Naive thymus-derived CD8-positive, alpha-beta T cell (primary cell): Measurements from ENCODE around the gene IGSF22. TPM values are rescaled to one million over a fixed set of nuclear protein-coding genes. Genes with fewer than 3 reads are reported as not detected.
A peak's percentile ranks its signal among the peaks of the same experiment; 100 is the strongest.
"Not testable (repeated sequence)": the region's sequence is repeated elsewhere in the genome, so short reads cannot be mapped to it uniquely, and the experiment has no call there.

Experiments used
- ATAC-seq, 2 donors: fragments of 150-1000 bp; cut with Tn5 transposase in 1 of 2; sonication (Bioruptor Pico), chemical (Tn5 transposase) in 1 of 2; 1 replicate in 1 of 2; 2 replicates in 1 of 2; pipeline ENCODE4 v1.10.0; 2021; ENCODE audit warnings: mild to moderate bottlenecking in 2 of 2, moderate library complexity in 2 of 2
- POLR2A ChIA-PET: fragments of 350-600 bp; sonication (Branson Sonifier 250); formaldehyde crosslinking; loops from one replicate; lab custom pipeline; 2021; ENCODE audit warnings: antibody characterized with exemption; lab: Charles Lee
- DNase-seq, 10 donors: peaks; one replicate each; pipeline versions ENCODE4 v3.0.0 to v3.0.0-alpha.2; 2020 to 2022
- H3K27ac Mint-ChIP-seq, 10 donors: one replicate each; pipeline ENCODE4 v1.8.0; 2020 to 2022; ENCODE audit warnings: mild to moderate bottlenecking in 10 of 10, mixed read lengths in 10 of 10, moderate library complexity in 4 of 10, inconsistent platforms in 1 of 10
- H3K27me3 Mint-ChIP-seq, 5 donors: one replicate each; pipeline ENCODE4 v1.8.0; 2021 to 2022; ENCODE audit warnings: mixed read lengths in 5 of 5
- H3K36me3 Mint-ChIP-seq, 3 donors: one replicate each; pipeline ENCODE4 v1.8.0; 2020 to 2022; ENCODE audit warnings: mixed read lengths in 3 of 3, mild to moderate bottlenecking in 2 of 3, inconsistent platforms in 1 of 3
- H3K4me1 Mint-ChIP-seq, 4 donors: one replicate each; pipeline ENCODE4 v1.8.0; 2021 to 2022; ENCODE audit warnings: mixed read lengths in 4 of 4
- H3K4me3 Mint-ChIP-seq, 10 donors: one replicate each; pipeline ENCODE4 v1.8.0; 2020 to 2022; ENCODE audit warnings: mild to moderate bottlenecking in 10 of 10, mixed read lengths in 10 of 10, moderate library complexity in 6 of 10, inconsistent platforms in 1 of 10
- H3K9me3 Mint-ChIP-seq, 9 donors: one replicate each; pipeline ENCODE4 v1.8.0; 2020 to 2022; ENCODE audit warnings: mixed read lengths in 9 of 9, mild to moderate bottlenecking in 3 of 9, inconsistent platforms in 1 of 9, moderate library complexity in 1 of 9
- polyA plus RNA-seq, 3 donors: library from polyadenylated mRNA; unstranded; fragments of 300-500 nt; fragmentation: Illumina TruSeq; gene quantifications; one replicate each; pipeline ENCODE4 v1.2.3, GENCODE V29; 2021
- total RNA-seq, 8 experiments: library from RNA in 2 of 8; stranded (reverse) in 2 of 8; gene quantifications; one replicate each; pipeline ENCODE4 v1.2.3 and lab custom pipeline; 2021 to 2026

Gene IGSF22
- total and polyA plus RNA-seq, 5 experiments from 2014 or later = 2.3 to 5.4 (median 4.6) TPM

GRCh38 chr11:18697576-18697975 lies 28.4 kb downstream of the IGSF22 start:
- no peak for DNase-seq
- H3K27ac Mint-ChIP-seq = peak overlapping the region in 8 of 10 donors; percentile 5 to 93 (median 80)
- no peaks in the 10 kb centered on the region for H3K9me3 Mint-ChIP-seq
- ATAC-seq = no peak
- POLR2A ChIA-PET = interaction anchor here (1.8 to 2.4 kb wide), 3 partner anchors 24 to 63 kb away, joined by 9 to 14 read pairs (median 10); partner anchors contain the start of gene SPTY2D1
- no peaks in the 10 kb centered on the region for H3K36me3 Mint-ChIP-seq
- peaks cover 13 to 24% (median 21%) of the 10 kb centered on the region in 4 donors for H3K4me1 Mint-ChIP-seq
- peak overlapping the region in 6 of 10 donors; percentile 3 to 88 (median 40) for H3K4me3 Mint-ChIP-seq
- no peaks in the 10 kb centered on the region for H3K27me3 Mint-ChIP-seq

DNA sequence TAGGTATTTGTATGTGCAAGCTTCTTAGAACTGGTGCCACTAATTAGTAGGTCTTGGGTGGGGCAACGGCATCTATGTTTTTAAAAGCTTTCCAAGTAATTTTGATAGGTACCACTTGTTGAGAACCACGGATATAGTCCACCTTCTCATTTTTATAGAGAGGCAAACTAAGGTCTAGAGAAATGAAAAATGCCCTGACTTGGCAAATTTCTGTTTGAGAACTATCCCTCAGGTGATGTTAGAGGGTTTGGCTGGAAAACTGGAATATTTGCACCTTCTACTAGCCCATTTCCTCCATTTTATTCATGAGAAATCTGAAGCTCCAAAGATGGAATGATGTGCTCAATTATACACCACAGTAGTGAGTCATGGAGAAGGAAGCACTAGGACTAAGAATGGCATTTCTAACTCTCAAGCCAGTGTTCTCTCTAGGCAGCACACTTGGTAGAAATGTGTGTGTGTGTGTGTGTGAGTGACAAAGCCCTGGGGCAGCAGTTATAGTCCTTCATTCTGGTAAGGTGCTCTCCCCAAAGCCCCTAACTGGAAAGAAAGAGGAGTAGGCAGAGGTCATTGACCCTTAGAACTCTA lies 29.3 kb downstream of the IGSF22 start:
- Mint-ChIP-seq H3K27me3 (no peaks in the 10 kb centered on the region), H3K36me3 (no peaks in the 10 kb centered on the region), H3K27ac (peak overlapping the region in 6 of 10 donors; percentile 37 to 85 (median 68)), H3K4me3 (peak overlapping the region in 4 of 10 donors; percentile 29 to 62 (median 48)), H3K9me3 (no peaks in the 10 kb centered on the region), H3K4me1 (peaks cover 13 to 24% (median 21%) of the 10 kb centered on the region in 4 donors)
- DNase-seq = no peak
- POLR2A ChIA-PET = interaction anchor here (0.7 to 2.4 kb wide), 4 partner anchors 25 to 63 kb away, joined by 3 to 14 read pairs (median 4); partner anchors contain the start of gene SPTY2D1
- ATAC-seq = no peak

DNA sequence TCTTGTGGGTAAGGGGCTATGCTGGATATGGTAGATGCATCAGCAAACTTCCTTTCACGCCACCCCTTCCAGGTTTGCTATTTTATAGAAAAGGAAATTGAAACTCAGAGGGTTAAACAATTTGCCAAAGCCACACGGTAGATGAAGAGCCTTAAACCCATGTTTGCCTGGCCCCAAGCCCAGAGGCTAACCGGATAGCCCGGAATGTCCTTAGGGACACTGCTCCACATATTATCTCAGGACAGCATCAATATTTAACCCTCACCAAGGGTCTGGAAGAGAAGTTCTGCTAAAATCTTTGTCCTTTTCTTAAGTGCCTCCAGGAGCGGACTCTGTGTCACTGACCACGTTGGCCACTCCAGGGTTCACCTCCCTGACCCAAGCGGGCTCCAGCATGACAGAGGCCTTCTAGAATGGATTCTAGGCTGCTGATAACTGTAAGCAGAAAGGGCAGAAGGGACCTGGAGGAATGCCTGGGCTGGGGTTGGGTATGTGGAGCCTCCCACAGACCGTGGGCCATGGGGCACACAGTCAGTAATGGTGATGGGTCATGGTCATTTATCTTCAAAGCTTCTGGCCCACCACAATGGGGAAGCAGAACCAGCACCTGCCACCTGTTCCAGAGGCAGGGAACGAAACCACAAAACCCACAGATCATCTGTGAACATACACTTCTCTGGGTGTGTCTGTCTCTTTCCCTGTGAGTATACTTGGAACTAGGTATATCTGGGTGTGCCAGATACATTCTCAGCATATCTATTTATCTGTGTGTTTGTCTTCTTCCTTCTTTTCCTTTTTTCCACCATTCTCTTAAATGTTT lies 32.8 kb downstream of the IGSF22 start:
- peak overlapping the region in 1 of 10 donors; percentile 69 for H3K27ac Mint-ChIP-seq
- POLR2A ChIA-PET = no interaction called here
- DNase-seq (no peak), ATAC-seq (no peak)
- H3K4me3 Mint-ChIP-seq = no peak overlapping the region
- no peaks in the 10 kb centered on the region for H3K27me3 Mint-ChIP-seq
- peaks cover 4 to 6% (median 5%) of the 10 kb centered on the region in 4 donors for H3K4me1 Mint-ChIP-seq
- no peaks in the 10 kb centered on the region for H3K36me3 Mint-ChIP-seq
- no peaks in the 10 kb centered on the region for H3K9me3 Mint-ChIP-seq

DNA sequence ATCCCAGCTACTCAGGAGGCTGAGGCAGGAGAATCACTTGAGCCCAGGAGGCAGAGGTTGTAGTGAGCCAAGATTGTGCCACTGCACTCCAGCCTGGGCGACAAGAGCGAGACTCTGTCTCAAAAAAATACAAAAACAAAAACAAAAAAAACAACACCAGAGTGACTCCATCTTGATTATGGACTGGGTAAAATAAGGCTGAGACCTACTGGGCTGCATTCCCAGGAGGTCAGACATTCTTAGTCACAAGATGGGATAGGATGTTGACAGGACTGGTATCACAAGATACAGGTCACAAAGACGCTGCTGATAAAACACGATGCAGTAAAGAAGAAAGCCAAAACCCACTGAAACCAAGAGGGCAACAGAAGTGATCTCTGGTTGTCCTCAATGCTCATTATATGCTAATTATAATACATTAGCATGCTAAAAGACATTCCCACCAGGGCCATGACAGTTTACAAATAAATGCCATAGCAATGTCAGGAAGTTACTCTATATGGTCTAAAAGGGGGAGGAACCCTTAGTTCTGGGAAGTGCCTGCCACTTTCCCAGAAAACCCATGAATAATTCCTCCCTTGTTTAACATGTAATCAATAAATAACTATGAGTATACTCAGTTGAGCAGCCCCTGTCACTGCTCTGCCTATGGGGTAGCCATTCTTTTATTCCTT lies 34.4 kb downstream of the IGSF22 start:
- H3K9me3 Mint-ChIP-seq, H3K36me3 Mint-ChIP-seq, H3K4me3 Mint-ChIP-seq, DNase-seq, POLR2A ChIA-PET, H3K4me1 Mint-ChIP-seq, ATAC-seq, H3K27me3 Mint-ChIP-seq: not testable (repeated sequence)
- peak overlapping the region in 1 of 10 donors; percentile 15 for H3K27ac Mint-ChIP-seq

DNA sequence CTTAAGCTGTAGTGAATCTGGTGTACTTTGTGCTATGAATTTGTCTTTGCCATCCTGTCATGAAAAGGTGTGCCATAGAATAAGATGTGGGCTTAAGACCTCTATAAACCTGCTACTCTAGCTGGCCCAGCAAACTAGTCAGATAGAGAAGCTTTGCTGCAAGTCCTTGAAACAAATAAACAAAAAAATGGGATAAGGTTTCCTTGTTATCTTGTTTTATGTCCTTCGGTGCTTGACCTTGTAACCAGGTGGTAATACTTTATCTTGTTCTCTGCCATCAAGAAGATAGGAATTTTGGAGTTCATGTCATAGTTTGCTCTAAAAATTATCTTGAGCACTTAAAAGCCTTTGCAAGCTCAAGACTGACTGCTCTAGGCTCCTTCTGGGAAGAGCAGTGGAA lies 41.7 kb downstream of the IGSF22 start:
- no peaks in the 10 kb centered on the region for H3K36me3 Mint-ChIP-seq
- POLR2A ChIA-PET = no interaction called here
- no peaks in the 10 kb centered on the region for H3K27me3 Mint-ChIP-seq

GRCh38 chr11:18682466-18682865 lies 43.5 kb downstream of the IGSF22 start:
- ATAC-seq = no peak
- Mint-ChIP-seq H3K27me3 (no peaks in the 10 kb centered on the region), H3K27ac (no peak overlapping the region), H3K9me3 (no peaks in the 10 kb centered on the region), H3K36me3 (no peaks in the 10 kb centered on the region), H3K4me3 (no peak overlapping the region), H3K4me1 (peaks cover 4 to 11% (median 11%) of the 10 kb centered on the region in 4 donors)
- POLR2A ChIA-PET = interaction anchor here (0.5 kb wide), 1 partner anchor 8 kb away, joined by 3 read pairs; no protein-coding TSS in a partner anchor
- no peak for DNase-seq

More for the DNA sequence above, 41.7 kb downstream of the IGSF22 start:
- peaks cover 3 to 6% (median 5%) of the 10 kb centered on the region in 4 donors for H3K4me1 Mint-ChIP-seq
- no peaks in the 10 kb centered on the region for H3K9me3 Mint-ChIP-seq
- H3K27ac Mint-ChIP-seq = no peak overlapping the region
- ATAC-seq (no peak), DNase-seq (no peak)
- H3K4me3 Mint-ChIP-seq = no peak overlapping the region

DNA sequence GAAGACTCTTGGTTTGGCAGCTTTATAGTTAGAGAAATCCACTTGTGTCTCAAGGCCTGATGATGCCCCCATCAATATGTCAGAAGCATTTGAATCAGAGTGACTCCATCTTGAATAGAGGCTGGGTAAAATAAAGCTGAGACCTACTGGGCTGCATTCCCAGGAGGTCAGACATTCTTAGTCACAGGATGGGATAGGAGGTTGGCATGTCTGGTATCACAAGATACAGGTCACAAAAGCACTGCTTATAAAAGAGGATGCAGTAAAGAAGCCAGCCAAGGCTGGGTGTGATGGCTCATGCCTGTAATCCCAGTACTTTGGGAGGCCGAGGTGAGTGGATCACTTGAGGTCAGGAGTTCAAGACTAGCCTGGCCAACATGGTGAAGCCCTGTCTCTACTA lies 44.0 kb downstream of the IGSF22 start:
- H3K27me3 Mint-ChIP-seq, H3K9me3 Mint-ChIP-seq, H3K36me3 Mint-ChIP-seq, H3K4me3 Mint-ChIP-seq, DNase-seq, ATAC-seq, H3K27ac Mint-ChIP-seq, POLR2A ChIA-PET: not testable (repeated sequence)
- peaks cover 4 to 12% (median 11%) of the 10 kb centered on the region in 4 donors for H3K4me1 Mint-ChIP-seq

- no peak for ATAC-seq
- H3K9me3 Mint-ChIP-seq = no peaks in the 10 kb centered on the region
- H3K36me3 Mint-ChIP-seq = no peaks in the 10 kb centered on the region
- H3K27me3 Mint-ChIP-seq = no peaks in the 10 kb centered on the region
- H3K27ac Mint-ChIP-seq = peak overlapping the region in 4 of 10 donors; percentile 3 to 81 (median 40)
- POLR2A ChIA-PET = interaction anchor here (0.7 to 0.9 kb wide), 3 partner anchors 21 to 955 kb away, joined by 3 to 5 read pairs (median 4); partner anchors contain the start of gene TMEM86A
- peak overlapping the region in 2 of 10 donors; percentile 7 to 20 for H3K4me3 Mint-ChIP-seq
- DNase-seq = no peak
- H3K4me1 Mint-ChIP-seq = peaks cover 8 to 33% (median 23%) of the 10 kb centered on the region in 4 donors
Measured at GRCh38 chr11:18677560-18677959, 48.4 kb downstream of the IGSF22 start.

GRCh38 chr11:18676803-18677202 lies 49.2 kb downstream of the IGSF22 start:
- Mint-ChIP-seq H3K9me3 (no peaks in the 10 kb centered on the region), H3K4me3 (no peak overlapping the region), H3K36me3 (no peaks in the 10 kb centered on the region), H3K4me1 (peaks cover 10 to 36% (median 30%) of the 10 kb centered on the region in 4 donors), H3K27ac (peak overlapping the region in 1 of 10 donors; percentile 19), H3K27me3 (no peaks in the 10 kb centered on the region)
- DNase-seq (no peak), ATAC-seq (no peak)
- POLR2A ChIA-PET = interaction anchor here (0.7 to 0.9 kb wide), 3 partner anchors 22 to 150 kb away, joined by 3 to 5 read pairs (median 3); partner anchors contain the start of gene TMEM86A

DNA sequence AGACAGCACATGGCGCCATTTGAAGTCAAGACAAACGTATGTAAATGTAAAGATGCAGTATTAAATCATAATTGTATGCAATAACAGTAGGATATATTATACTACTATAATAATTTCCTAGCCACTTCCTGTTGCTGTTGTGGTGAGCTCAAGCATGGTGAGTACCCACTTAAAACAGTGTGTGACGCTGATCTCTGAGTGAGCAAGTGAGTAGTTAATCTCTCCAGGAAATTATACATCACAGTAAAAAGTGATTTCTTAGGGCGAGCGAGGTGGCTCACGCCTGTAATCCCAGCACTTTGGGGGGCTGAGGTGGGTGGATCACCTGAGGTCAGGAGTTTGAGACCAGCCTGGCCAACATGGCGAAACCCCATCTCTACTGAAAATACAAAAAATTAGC lies 53.8 kb downstream of the IGSF22 start:
- peak; percentile 97 to 98 for ATAC-seq
- Mint-ChIP-seq H3K4me3 (peak overlapping the region; percentile 63 to 83 (median 80)), H3K27ac (peak overlapping the region; percentile 86 to 99 (median 96)), H3K4me1 (peaks cover 18 to 60% (median 45%) of the 10 kb centered on the region in 4 donors)
- not testable (repeated sequence) for H3K36me3 Mint-ChIP-seq, H3K27me3 Mint-ChIP-seq, H3K9me3 Mint-ChIP-seq
- DNase-seq = peak in 9 of 10 donors; percentile 17 to 87 (median 71)
- POLR2A ChIA-PET = interaction anchor here (0.9 to 2.2 kb wide), 10 partner anchors 15 to 277 kb away, joined by 3 to 12 read pairs (median 6); partner anchors contain the start of genes LDHA, SPTY2D1 and TMEM86A

DNA sequence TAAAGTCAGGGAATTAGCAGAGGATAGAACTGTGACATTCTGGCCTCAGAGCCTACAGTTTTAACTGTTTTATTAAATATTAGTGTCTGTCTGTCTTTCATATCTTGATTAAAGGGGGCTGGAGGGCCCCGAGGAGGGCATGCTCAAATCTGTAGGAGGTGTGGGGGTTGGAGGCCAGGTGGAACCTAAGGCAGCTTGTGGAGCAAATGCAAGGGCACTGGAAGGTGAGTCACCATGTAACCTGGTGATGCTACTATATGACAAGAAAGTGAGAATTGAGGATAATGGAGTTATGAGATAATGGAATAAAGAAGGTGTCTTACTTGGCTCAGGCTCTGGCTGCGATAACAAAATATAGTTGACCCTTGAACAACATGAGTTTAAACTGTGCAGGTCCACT lies 54.7 kb downstream of the IGSF22 start:
- Mint-ChIP-seq H3K4me1 (peaks cover 19 to 63% (median 46%) of the 10 kb centered on the region in 4 donors), H3K9me3 (no peaks in the 10 kb centered on the region), H3K4me3 (peak overlapping the region in 8 of 10 donors; percentile 14 to 65 (median 36)), H3K27me3 (no peaks in the 10 kb centered on the region), H3K36me3 (no peaks in the 10 kb centered on the region), H3K27ac (peak overlapping the region; percentile 12 to 96 (median 74))
- no peak for ATAC-seq
- DNase-seq = no peak
- POLR2A ChIA-PET = interaction anchor here (1.0 to 1.7 kb wide), 3 partner anchors 25 to 45 kb away, joined by 3 to 12 read pairs (median 4); partner anchors contain the start of gene SPTY2D1

GRCh38 chr11:18669711-18670110 lies 56.3 kb downstream of the IGSF22 start:
- Mint-ChIP-seq H3K9me3 (no peaks in the 10 kb centered on the region), H3K4me1 (peaks cover 20 to 70% (median 49%) of the 10 kb centered on the region in 4 donors), H3K36me3 (no peaks in the 10 kb centered on the region), H3K27ac (peak overlapping the region in 9 of 10 donors; percentile 2 to 82 (median 61)), H3K4me3 (peak overlapping the region in 1 of 10 donors; percentile 13), H3K27me3 (no peaks in the 10 kb centered on the region)
- POLR2A ChIA-PET = interaction anchor here (1.0 kb wide), 1 partner anchor 143 kb away, joined by 3 read pairs; the partner anchor contains the start of gene TSG101
- ATAC-seq = no peak
- no peak for DNase-seq
